ENCODE data around the gene PTPN5. TPM values are rescaled to one million over a fixed set of nuclear protein-coding genes. Genes with fewer than 3 reads are reported as not detected.

PTPN5 gene
- total RNA-seq, 2 experiments from 2014 or later = not detected

- Mint-ChIP-seq H3K36me3 (ENCODE audit: low read depth) (no peaks in the 10 kb centered on the region), H3K27ac (no peak overlapping the region), H3K27me3 (no peaks in the 10 kb centered on the region), H3K4me1 (ENCODE audit: low read depth) (no peaks in the 10 kb centered on the region), H3K4me3 (no peak overlapping the region), H3K9me3 (no peaks in the 10 kb centered on the region)
- no peak for TF ChIP-seq CTCF (IDR thresholded peaks at IDR 0.05)
- DNase-seq (no peak), ATAC-seq (no peak)
- ChIA-PET POLR2A (no interaction called here), CTCF (interaction anchor here (1.0 to 1.1 kb wide), 2 partner anchors 14 to 15 kb away, joined by 3 to 4 read pairs; no protein-coding TSS in a partner anchor)
- intact Hi-C loops (cut with micrococcal nuclease) = no loop called here
Observed at GRCh38 chr11:18745251-18745650, 46.3 kb downstream of the PTPN5 start.

- Mint-ChIP-seq H3K9me3 (no peaks in the 10 kb centered on the region), H3K4me1 (ENCODE audit: low read depth) (no peaks in the 10 kb centered on the region), H3K4me3 (no peak overlapping the region), H3K27me3 (no peaks in the 10 kb centered on the region), H3K36me3 (ENCODE audit: low read depth) (no peaks in the 10 kb centered on the region), H3K27ac (no peak overlapping the region)
- ChIA-PET CTCF (interaction anchor here (0.9 to 4.8 kb wide), 4 partner anchors 13 to 204 kb away, joined by 3 to 26 read pairs (median 4); no protein-coding TSS in a partner anchor), POLR2A (no interaction called here)
- DNase-seq = no peak
- intact Hi-C loops (cut with micrococcal nuclease) = no loop called here
- no peak for ATAC-seq
- no peak for TF ChIP-seq CTCF (IDR thresholded peaks at IDR 0.05)
Observed at GRCh38 chr11:18743900-18744514, 47.6 kb downstream of the PTPN5 start.

GRCh38 chr11:18743365-18743764 lies 48.2 kb downstream of the PTPN5 start:
- intact Hi-C loops (cut with micrococcal nuclease) = no loop called here
- no peak overlapping the region for H3K4me3 Mint-ChIP-seq
- ChIA-PET POLR2A (interaction anchor here (0.9 kb wide), 1 partner anchor 20 kb away, joined by 4 read pairs; no protein-coding TSS in a partner anchor), CTCF (interaction anchor here (0.9 to 4.8 kb wide), 4 partner anchors 12 to 203 kb away, joined by 3 to 26 read pairs (median 4); no protein-coding TSS in a partner anchor)
- no peak for ATAC-seq
- no peak for DNase-seq
- no peak for TF ChIP-seq CTCF (IDR thresholded peaks at IDR 0.05)
- no peaks in the 10 kb centered on the region for H3K36me3 Mint-ChIP-seq (ENCODE audit: low read depth)
- H3K27ac Mint-ChIP-seq = no peak overlapping the region
- no peaks in the 10 kb centered on the region for H3K9me3 Mint-ChIP-seq
- H3K4me1 Mint-ChIP-seq (ENCODE audit: low read depth) = no peaks in the 10 kb centered on the region
- H3K27me3 Mint-ChIP-seq = no peaks in the 10 kb centered on the region

GRCh38 chr11:18741783-18742182 lies 49.8 kb downstream of the PTPN5 start:
- no peak overlapping the region for H3K27ac Mint-ChIP-seq
- DNase-seq = no peak
- H3K27me3 Mint-ChIP-seq = no peaks in the 10 kb centered on the region
- no peak overlapping the region for H3K4me3 Mint-ChIP-seq
- H3K9me3 Mint-ChIP-seq = no peaks in the 10 kb centered on the region
- no peak for ATAC-seq
- no peaks in the 10 kb centered on the region for H3K4me1 Mint-ChIP-seq (ENCODE audit: low read depth)
- no peaks in the 10 kb centered on the region for H3K36me3 Mint-ChIP-seq (ENCODE audit: low read depth)
- CTCF ChIA-PET = interaction anchor here (1.3 to 4.8 kb wide), 4 partner anchors 10 to 23 kb away, joined by 5 to 26 read pairs (median 16); no protein-coding TSS in a partner anchor
- POLR2A ChIA-PET = no interaction called here
- intact Hi-C loops (cut with micrococcal nuclease) = no loop called here
- TF ChIP-seq CTCF (IDR thresholded peaks at IDR 0.05) = no peak

- intact Hi-C loops (cut with micrococcal nuclease) = no loop called here
- Mint-ChIP-seq H3K27ac (no peak overlapping the region), H3K4me3 (no peak overlapping the region), H3K27me3 (no peaks in the 10 kb centered on the region), H3K36me3 (ENCODE audit: low read depth) (no peaks in the 10 kb centered on the region), H3K4me1 (ENCODE audit: low read depth) (no peaks in the 10 kb centered on the region), H3K9me3 (no peaks in the 10 kb centered on the region)
- CTCF ChIA-PET = interaction anchor here (1.0 to 2.8 kb wide), 6 partner anchors 8 to 25 kb away, joined by 3 to 22 read pairs (median 6); no protein-coding TSS in a partner anchor
- TF ChIP-seq CTCF (IDR thresholded peaks at IDR 0.05) = no peak
- POLR2A ChIA-PET = no interaction called here
- no peak for ATAC-seq
- DNase-seq = no peak
Observed at GRCh38 chr11:18739685-18740084, 51.9 kb downstream of the PTPN5 start.

All from activated CD8-positive, alpha-beta T cell treated with anti-CD3 and anti-CD28 coated beads for 36 hours (primary cell).